GM12878 (cell line): ENCODE results near the gene DENND1A. TPM values are rescaled to one million over a fixed set of nuclear protein-coding genes. Genes with fewer than 3 reads are reported as not detected.

ENCODE experiments used
- ATAC-seq: fragments of 200-7000 bp; cut with Tn5 transposase; 3 replicates; pipeline ENCODE4 v1.9.1; 2020; ENCODE audit warnings: mild to moderate bottlenecking, moderate library complexity
- BruUV-seq: library from RNA; stranded (reverse); fragments of 400-500 nt; replicated peaks from 2 replicates; lab custom pipeline; 2021; lab: Mats Ljungman, UMichigan
- CTCF ChIA-PET: fragments of 300-600 bp; sonication (Branson Sonifier 250); formaldehyde crosslinking; extraction: SDS; loops from one replicate; lab custom pipeline; 2021; ENCODE audit warnings: inconsistent platforms; lab: Yijun Ruan, JAX
- POLR2A ChIA-PET: fragments of 350-600 bp; formaldehyde crosslinking; extraction: SDS; loops from one replicate; lab custom pipeline; 2021; ENCODE audit warnings: inconsistent platforms; lab: Charles Lee
- RAD21 ChIA-PET: fragments of 300-600 bp; sonication (Branson Sonifier 250); formaldehyde crosslinking; loops from one replicate; lab custom pipeline; 2023; ENCODE audit warnings: antibody characterized with exemption; ENCODE audit not compliant: unreplicated experiment; lab: Charles Lee
- SMC1A ChIA-PET: fragments of 300-600 bp; sonication (Branson Sonifier 250); formaldehyde crosslinking; loops from one replicate; lab custom pipeline; 2023; ENCODE audit not compliant: unreplicated experiment, uncharacterized antibody; lab: Charles Lee
- DNase-seq: peaks from one replicate; pipeline ENCODE4 v3.0.0-alpha.2; 2011; ENCODE audit warnings: low read depth, low spot score
- FAIRE-seq: peaks from 3 replicates; lab custom pipeline; 2011; peaks lifted over from hg19 to GRCh38; lab: Jason Lieb, UNC
- H2AFZ ChIP-seq: 2 replicates; pipeline ENCODE4 v1.6.0; 2011; ENCODE audit warnings: low read depth, low read length, control low read depth; ENCODE audit not compliant: control insufficient read depth
- H3K27ac ChIP-seq: 2 replicates; pipeline ENCODE4 v1.5.1; 2011; ENCODE audit warnings: control low read depth; ENCODE audit not compliant: control insufficient read depth, insufficient read depth
- H3K27me3 ChIP-seq, 2 experiments: replicated peaks in 1 of 2; 2 replicates each; pipeline versions ENCODE4 v1.6.0 to v1.6.1; 2011; ENCODE audit warnings: low read length in 1 of 2; ENCODE audit not compliant: control insufficient read depth in 2 of 2, insufficient read depth in 2 of 2
- H3K36me3 ChIP-seq, 2 experiments: 2 replicates each; pipeline ENCODE4 v1.5.1; 2011; ENCODE audit warnings: low read length in 1 of 2; ENCODE audit not compliant: control insufficient read depth in 2 of 2, insufficient read depth in 2 of 2
- H3K4me1 ChIP-seq: 2 replicates; pipeline ENCODE4 v1.6.1; 2011; ENCODE audit warnings: mild to moderate bottlenecking, low read length, moderate library complexity, mixed read lengths; ENCODE audit not compliant: control insufficient read depth, insufficient read depth
- H3K4me2 ChIP-seq: 2 replicates; pipeline ENCODE4 v1.6.0; 2011; ENCODE audit warnings: control low read depth; ENCODE audit not compliant: control insufficient read depth, insufficient read depth
- H3K4me3 ChIP-seq: fragments of 200-600 bp; sonication (generic); 2 replicates; pipeline ENCODE4 v1.5.1; 2016
- H3K79me2 ChIP-seq: 2 replicates; pipeline ENCODE4 v1.6.0; 2011; ENCODE audit warnings: low read length; ENCODE audit not compliant: control insufficient read depth, insufficient read depth
- H3K9ac ChIP-seq: 2 replicates; pipeline ENCODE4 v1.8.0; 2011; ENCODE audit warnings: low read length, control low read depth, mixed read lengths; ENCODE audit not compliant: control insufficient read depth, insufficient read depth
- H3K9me3 ChIP-seq: replicated peaks from 3 replicates; pipeline ENCODE4 v1.5.1; 2011; ENCODE audit warnings: mild to moderate bottlenecking, low read length; ENCODE audit not compliant: control insufficient read depth, insufficient read depth
- H4K20me1 ChIP-seq: 2 replicates; pipeline ENCODE4 v1.6.0; 2011; ENCODE audit not compliant: control insufficient read depth, insufficient read depth
- ETV6 ChIP-seq, 2 experiments: fragments of 450-650 bp in 1 of 2; IDR thresholded peaks in 1 of 2; conservative IDR thresholded peaks in 1 of 2; 2 replicates each; pipeline ENCODE4 v1.6.1; 2014; ENCODE audit warnings: antibody characterized with exemption in 1 of 2, borderline replicate concordance in 1 of 2, low read depth in 1 of 2, mild to moderate bottlenecking in 1 of 2, moderate library complexity in 1 of 2
- EZH2 ChIP-seq: IDR thresholded peaks from 2 replicates; pipeline ENCODE4 v1.6.1; 2012; ENCODE audit warnings: low read depth, mild to moderate bottlenecking, control low read depth, inconsistent platforms, low read length, borderline replicate concordance; ENCODE audit not compliant: control insufficient read depth
- FOXK2 ChIP-seq: fragments of 450-650 bp; IDR thresholded peaks from 2 replicates; pipeline ENCODE4 v1.6.1; 2017; ENCODE audit warnings: mild to moderate bottlenecking, moderate library complexity
- IKZF1 ChIP-seq: fragments of 450-650 bp; conservative IDR thresholded peaks from 2 replicates; pipeline ENCODE4 v1.6.1; 2017; ENCODE audit warnings: antibody characterized with exemption, mild to moderate bottlenecking
- LARP7 ChIP-seq: fragments of 450-650 bp; IDR thresholded peaks from 2 replicates; pipeline ENCODE4 v1.6.1; 2017; ENCODE audit warnings: mild to moderate bottlenecking
- POLR2AphosphoS5 ChIP-seq: IDR thresholded peaks from 2 replicates; pipeline ENCODE4 v1.6.1; 2011; ENCODE audit warnings: mild to moderate bottlenecking, low read length, inconsistent platforms
- STAT3 ChIP-seq: IDR thresholded peaks from 2 replicates; pipeline ENCODE4 v1.6.1; 2011; ENCODE audit warnings: low read depth, low read length, improper control_type of control experiment
- YY1 ChIP-seq: IDR thresholded peaks from 2 replicates; pipeline ENCODE4 v1.6.1; 2011; ENCODE audit warnings: low read depth, mild to moderate bottlenecking, low read length
- ZBED1 ChIP-seq: IDR thresholded peaks from 2 replicates; pipeline ENCODE4 v1.6.1; 2016; ENCODE audit warnings: borderline replicate concordance
- ZNF274 ChIP-seq: IDR thresholded peaks from one replicate; pipeline ENCODE4 v1.8.0; 2011; ENCODE audit not compliant: insufficient read length, insufficient read depth
- ZZZ3 ChIP-seq: IDR thresholded peaks from 2 replicates; pipeline ENCODE4 v1.6.1; 2011; ENCODE audit warnings: low read depth; ENCODE audit not compliant: control insufficient read depth, insufficient read length
- WGBS: methylation state at CpG from one replicate; pipeline ENCODE4 v1.1.6; 2016; ENCODE audit warnings: low lambda C conversion rate; ENCODE audit not compliant: insufficient replicate concordance, insufficient coverage; ENCODE audit errors: missing lambda C conversion rate; 5-methylcytosine and 5-hydroxymethylcytosine counted together
- in situ Hi-C: fragments of 300-500 bp; cut with MboI; formaldehyde crosslinking; loops from 9 replicates; pipeline ENCODE4 v1.14.3; 2018; ENCODE audit warnings: mixed read lengths
- intact Hi-C: fragments of 100-400 bp; cut with micrococcal nuclease; formaldehyde crosslinking; loops from one replicate; pipeline ENCODE4 v1.14.2; 2022; ENCODE audit not compliant: unreplicated experiment
- polyA plus RNA-seq, 11 experiments: library from polyadenylated mRNA; depleted of rRNA in 4 of 11; unstranded in 6 of 11; stranded (reverse) in 5 of 11; fragments of >200 nt; fragmentation: Nextera tagmentation in 4 of 11; fragmentation: Illumina TruSeq in 1 of 11; extraction: Ambion mirVana in 4 of 11; extraction: Trizol in 1 of 11; gene quantifications; 1 replicate in 1 of 11; 2 replicates in 10 of 11; pipeline versions ENCODE4 v1.2.1 to v1.2.3, GENCODE V29; 2011 to 2016; ENCODE audit warnings: inconsistent platforms in 2 of 11, missing spikeins in 2 of 11, low read depth in 1 of 11
- total RNA-seq, 4 experiments: library from RNA; depleted of rRNA in 3 of 4; stranded (reverse); fragments of >200 nt in 3 of 4; fragmentation: Illumina TruSeq in 1 of 4; extraction: Trizol in 1 of 4; gene quantifications; 2 replicates each; pipeline versions ENCODE4 v1.2.1 to v1.2.3, GENCODE V29; 2013 to 2021
- TF ChIP-seq, protein P1 (sequence below): fragments of 450-650 bp; conservative IDR thresholded peaks from 2 replicates; pipeline ENCODE4 v1.6.1; 2017; ENCODE audit warnings: mild to moderate bottlenecking, moderate library complexity

DENND1A gene
- total and polyA plus RNA-seq, 10 of the 15 experiments (the other 5 are each of a cell fraction or from before 2014, with no cell fraction given): 14.1 to 48.6 (median 35.2) TPM

DNA sequence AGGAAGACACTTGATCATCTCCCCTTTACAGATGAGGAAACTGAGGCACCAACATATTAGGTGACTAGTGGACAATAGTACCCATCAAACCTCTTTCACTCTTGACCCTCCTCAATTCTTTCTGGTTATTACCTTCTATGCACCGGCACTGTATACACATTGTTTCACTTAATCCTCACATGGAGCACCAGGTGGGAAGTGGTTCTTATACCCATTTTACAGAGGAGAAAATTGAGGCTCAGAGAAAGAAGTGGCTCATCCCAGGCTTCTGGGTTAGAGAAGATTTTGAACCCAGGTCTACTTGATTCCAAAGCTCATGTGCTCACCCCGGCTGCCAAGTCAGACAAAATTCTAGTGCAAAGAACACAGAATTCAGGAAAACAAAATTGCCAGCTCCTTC lies 17.4 kb upstream of the DENND1A start (continued):
- TF ChIP-seq, protein P1, sequence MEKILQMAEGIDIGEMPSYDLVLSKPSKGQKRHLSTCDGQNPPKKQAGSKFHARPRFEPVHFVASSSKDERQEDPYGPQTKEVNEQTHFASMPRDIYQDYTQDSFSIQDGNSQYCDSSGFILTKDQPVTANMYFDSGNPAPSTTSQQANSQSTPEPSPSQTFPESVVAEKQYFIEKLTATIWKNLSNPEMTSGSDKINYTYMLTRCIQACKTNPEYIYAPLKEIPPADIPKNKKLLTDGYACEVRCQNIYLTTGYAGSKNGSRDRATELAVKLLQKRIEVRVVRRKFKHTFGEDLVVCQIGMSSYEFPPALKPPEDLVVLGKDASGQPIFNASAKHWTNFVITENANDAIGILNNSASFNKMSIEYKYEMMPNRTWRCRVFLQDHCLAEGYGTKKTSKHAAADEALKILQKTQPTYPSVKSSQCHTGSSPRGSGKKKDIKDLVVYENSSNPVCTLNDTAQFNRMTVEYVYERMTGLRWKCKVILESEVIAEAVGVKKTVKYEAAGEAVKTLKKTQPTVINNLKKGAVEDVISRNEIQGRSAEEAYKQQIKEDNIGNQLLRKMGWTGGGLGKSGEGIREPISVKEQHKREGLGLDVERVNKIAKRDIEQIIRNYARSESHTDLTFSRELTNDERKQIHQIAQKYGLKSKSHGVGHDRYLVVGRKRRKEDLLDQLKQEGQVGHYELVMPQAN: no peak

DNA sequence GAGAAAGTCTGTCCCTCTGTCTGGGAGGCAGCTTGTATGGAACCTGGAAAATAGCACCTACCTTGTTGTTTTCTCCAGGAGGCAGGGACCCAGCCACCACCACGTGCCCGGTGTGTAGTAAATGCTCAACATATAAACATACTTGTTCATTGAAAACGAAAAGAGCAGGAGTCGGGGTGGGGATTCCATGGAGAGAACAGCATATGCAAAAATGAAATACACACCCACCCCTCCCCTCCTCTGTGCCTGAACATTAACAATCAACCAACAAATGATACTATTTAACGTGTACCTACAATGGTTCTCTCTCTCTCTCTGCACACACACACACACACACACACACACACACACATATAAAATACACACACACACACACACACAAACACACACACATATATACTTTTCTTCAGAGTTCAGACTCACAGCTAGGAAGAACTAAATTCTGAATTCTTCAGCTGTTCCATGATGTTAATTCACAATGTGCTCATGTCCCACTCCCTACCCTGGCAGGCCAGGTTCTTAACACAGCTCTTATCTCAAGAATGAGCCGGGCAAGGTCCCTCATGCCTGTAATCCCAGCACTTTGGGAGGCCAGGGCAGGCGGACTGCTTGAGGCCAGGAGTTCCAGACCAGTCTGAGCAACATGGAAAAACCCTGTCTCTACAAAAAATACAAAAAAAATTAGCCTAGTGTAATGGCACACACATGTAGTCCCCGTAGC lies 16.3 kb upstream of the DENND1A start:
- TF ChIP-seq YY1: no peak
- TF ChIP-seq, all 136 proteins: peak for 0
- POLR2A ChIA-PET: no interaction called here
- Histone ChIP-seq H3K4me1 (no peaks in the 10 kb centered on the region), H3K4me3 (no peak overlapping the region), H3K27me3 (no peaks in the 10 kb centered on the region), H3K9me3 (no peaks in the 10 kb centered on the region), H2AFZ (no peak overlapping the region), H3K4me2 (no peak overlapping the region), H3K9ac (no peak overlapping the region), H3K36me3 (no peaks in the 10 kb centered on the region), H3K27ac (no peak overlapping the region), H3K79me2 (no peaks in the 10 kb centered on the region), H4K20me1 (no peaks in the 10 kb centered on the region)
- RAD21 ChIA-PET: no interaction called here
- intact Hi-C loops (no loop called here), in situ Hi-C loops (no loop called here)
- DNase-seq (no peak), FAIRE-seq (no peak), ATAC-seq (no peak)
- WGBS: 50% methylated on average over 8 of the region's 8 CpGs
- CTCF ChIA-PET: no interaction called here
- SMC1A ChIA-PET: interaction anchor here (1.2 to 1.6 kb wide), 3 partner anchors 13 to 408 kb away, joined by 3 to 5 read pairs (median 4); no protein-coding TSS in a partner anchor
- no TSS peak for BruUV-seq

DNA sequence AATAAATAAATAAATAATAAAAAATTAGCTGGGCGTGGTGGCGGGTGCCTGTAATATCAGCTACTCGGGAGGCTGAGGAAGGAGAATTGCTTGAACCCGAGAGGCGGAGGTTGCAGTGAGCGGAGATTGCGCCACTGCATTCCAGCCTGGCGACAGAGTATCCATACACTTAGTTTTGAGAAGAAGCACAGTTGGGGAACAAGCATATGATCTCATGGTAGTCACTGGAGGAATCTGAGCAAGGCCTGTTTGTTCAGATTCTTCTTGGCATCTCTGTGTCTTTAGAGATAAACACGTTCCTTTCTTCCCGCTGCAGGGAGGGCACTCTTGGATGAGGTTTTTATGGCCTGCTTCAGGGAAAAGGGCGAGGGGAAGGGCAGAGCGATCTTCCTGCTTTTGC lies 15.6 kb upstream of the DENND1A start:
- BruUV-seq: no TSS peak
- no peaks in the 10 kb centered on the region for H3K4me1 ChIP-seq
- RAD21 ChIA-PET: no interaction called here
- no peaks in the 10 kb centered on the region for H3K27me3 ChIP-seq
- DNase-seq: no peak
- intact Hi-C loops: no loop called here
- no peak overlapping the region for H2AFZ ChIP-seq
- no peak overlapping the region for H3K9ac ChIP-seq
- no peak for FAIRE-seq
- WGBS: 81% methylated on average over 12 of the region's 12 CpGs
- TF ChIP-seq POLR2AphosphoS5 (no peak), LARP7 (no peak), FOXK2 (no peak), ETV6 (conservative IDR thresholded peaks at IDR 0.05 in 1 of 2, IDR thresholded peaks at IDR 0.05 in 1 of 2; ENCODE audit: borderline replicate concordance in 1 of 2, low read depth in 1 of 2) (no peak), ZBED1 (no peak), ZNF274 (no peak), IKZF1 (no peak), STAT3 (no peak), ZZZ3 (no peak), EZH2 (no peak)
- in situ Hi-C loops: no loop called here
- no peaks in the 10 kb centered on the region for H4K20me1 ChIP-seq
- H3K27ac ChIP-seq: no peak overlapping the region
- H3K4me3 ChIP-seq: no peak overlapping the region
- no peak for ATAC-seq
- H3K79me2 ChIP-seq: no peaks in the 10 kb centered on the region
- H3K36me3 ChIP-seq: no peaks in the 10 kb centered on the region
- no peaks in the 10 kb centered on the region for H3K9me3 ChIP-seq
- POLR2A ChIA-PET: no interaction called here
- H3K4me2 ChIP-seq: no peak overlapping the region
- CTCF ChIA-PET: no interaction called here
- SMC1A ChIA-PET: no interaction called here
